G401 (cell line): ENCODE data around the gene FBXL3. TPM values are rescaled to one million over a fixed set of nuclear protein-coding genes. Genes with fewer than 3 reads are reported as not detected.

Experiments
- DNase-seq: peaks from one replicate; pipeline ENCODE4 v3.0.0-alpha.2; 2015; ENCODE audit warnings: low spot score
- in situ Hi-C: cut with HindIII; loops from 2 replicates; pipeline ENCODE4 v1.10.0; 2016; ENCODE audit warnings: low sequenced_read_pairs, mixed read lengths
- total RNA-seq: library from RNA; depleted of rRNA; stranded (reverse); fragments of >200 nt; shearing (Covaris generic); gene quantifications from 2 replicates; pipeline ENCODE4 v1.2.3, GENCODE V29; 2014; rRNA removed

The FBXL3 gene, protein sequence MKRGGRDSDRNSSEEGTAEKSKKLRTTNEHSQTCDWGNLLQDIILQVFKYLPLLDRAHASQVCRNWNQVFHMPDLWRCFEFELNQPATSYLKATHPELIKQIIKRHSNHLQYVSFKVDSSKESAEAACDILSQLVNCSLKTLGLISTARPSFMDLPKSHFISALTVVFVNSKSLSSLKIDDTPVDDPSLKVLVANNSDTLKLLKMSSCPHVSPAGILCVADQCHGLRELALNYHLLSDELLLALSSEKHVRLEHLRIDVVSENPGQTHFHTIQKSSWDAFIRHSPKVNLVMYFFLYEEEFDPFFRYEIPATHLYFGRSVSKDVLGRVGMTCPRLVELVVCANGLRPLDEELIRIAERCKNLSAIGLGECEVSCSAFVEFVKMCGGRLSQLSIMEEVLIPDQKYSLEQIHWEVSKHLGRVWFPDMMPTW
- total RNA-seq = 18.5 and 21.8 TPM in 2 replicates

DNA sequence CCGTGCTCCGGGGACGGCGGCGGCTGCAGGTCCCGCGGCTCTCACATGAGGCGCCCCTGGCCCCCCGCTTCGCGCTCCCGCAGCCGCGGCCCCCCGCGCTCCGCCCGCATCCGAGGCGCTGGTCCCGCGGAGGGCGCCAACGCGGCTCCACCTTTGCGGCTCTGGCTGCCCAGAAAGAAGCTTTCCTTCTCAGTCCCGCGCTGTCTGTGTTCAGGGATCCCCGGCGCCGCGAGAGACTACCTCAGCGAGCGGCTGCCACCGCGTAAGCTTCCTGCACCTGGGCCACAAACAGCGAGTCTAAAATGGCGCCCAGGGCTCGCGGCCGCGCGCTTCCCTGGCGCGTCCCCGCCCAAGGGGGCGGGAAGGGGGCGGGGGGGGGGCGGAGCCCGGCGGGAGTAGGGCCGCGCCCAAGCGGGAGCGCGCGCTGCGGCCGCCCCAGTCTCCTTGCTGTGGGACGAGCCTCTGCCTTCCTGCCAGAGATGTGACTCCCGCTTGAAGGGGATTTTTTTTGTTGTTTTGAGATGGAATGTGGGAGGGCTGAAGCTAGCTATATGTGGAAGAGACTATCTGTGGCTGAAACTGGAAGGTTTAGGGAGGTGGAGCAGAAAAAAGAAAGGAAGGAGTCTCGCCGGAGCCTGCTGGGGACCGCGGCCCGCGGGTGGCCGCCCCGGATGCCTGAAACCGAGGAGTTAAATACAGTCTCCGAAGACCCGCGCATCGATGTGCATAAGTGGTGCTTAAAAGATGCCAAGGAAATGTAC is at the start of gene FBXL3:
Gene FBXL3, minus strand, starts transcription at position 299 of the 761 bp plus-strand sequence. CDS start 5,299 bp downstream, outside the sequence.
- in situ Hi-C loops = no loop called here
- DNase-seq = peak; percentile 87

DNA sequence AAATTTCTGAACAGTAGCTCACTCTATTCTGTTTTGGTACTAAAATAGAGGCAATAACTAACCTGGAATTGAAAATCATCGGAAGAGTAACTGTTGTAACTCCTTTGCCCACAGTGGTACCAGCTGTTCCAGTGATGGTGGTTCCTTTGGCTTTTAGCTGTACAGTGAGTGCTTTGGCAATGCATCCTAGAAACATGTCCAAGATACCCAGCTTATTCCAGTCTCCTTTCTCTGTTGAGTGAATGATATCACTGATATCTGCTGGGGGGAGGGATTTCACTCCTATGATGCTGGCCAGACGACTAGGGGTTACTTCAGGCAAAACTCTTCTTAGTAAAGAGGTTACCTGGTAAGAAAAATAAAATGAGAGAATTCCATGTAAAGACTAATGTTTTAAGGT is 40.6 kb upstream of the FBXL3 start:
- no peak for DNase-seq
- in situ Hi-C loops = no loop called here

DNA sequence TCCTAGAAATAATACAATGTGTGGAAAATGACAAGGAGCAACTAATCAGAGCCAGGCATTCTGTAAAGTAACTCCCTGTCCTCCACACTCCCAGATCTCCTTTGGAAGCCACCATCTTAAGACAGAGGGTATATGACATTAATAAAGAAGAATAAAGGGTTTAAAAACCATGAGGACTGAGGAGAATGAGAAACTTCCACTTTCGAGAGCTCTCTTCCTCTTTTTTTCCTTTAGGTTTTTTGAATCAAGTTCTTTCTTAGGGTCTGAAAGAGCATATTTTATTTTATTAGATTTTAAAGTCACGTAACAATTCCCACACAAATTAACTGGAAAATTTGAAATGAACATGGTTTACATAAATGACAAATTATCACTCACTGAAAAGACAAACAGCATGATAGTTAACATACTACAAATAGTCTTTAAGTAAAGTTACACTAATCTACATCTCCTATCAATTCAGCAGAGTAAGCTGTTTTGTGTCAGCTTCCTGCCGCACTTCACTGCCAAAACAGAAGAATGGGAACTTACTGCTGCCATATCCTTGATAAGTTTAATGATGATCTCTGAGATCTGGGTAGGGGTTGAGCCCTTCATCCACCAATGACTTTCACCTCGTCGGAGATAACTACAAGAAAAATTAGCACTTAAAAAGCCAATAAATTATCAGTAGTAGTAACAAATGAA is 38.6 kb upstream of the FBXL3 start:
- in situ Hi-C loops = no loop called here
- DNase-seq = no peak

DNA sequence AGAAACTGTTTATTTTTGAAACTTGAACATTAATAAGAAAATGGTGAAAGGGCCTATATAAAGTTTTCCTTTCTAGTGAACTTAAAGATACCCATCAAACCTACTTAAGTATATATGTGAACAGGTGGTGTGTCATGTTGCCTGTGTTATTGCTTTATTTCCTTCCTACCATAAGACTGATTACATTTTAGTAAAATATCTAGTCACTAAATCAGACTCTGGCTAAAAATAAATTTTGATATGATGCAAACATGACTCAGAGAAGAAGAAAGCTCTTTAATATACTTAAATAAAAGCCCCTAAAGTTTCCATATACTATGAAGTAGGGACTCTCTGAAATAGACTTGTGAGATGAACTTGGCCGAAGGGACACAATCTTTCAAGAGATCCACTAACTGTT is 35.1 kb upstream of the FBXL3 start:
- in situ Hi-C loops = no loop called here
- no peak for DNase-seq

DNA sequence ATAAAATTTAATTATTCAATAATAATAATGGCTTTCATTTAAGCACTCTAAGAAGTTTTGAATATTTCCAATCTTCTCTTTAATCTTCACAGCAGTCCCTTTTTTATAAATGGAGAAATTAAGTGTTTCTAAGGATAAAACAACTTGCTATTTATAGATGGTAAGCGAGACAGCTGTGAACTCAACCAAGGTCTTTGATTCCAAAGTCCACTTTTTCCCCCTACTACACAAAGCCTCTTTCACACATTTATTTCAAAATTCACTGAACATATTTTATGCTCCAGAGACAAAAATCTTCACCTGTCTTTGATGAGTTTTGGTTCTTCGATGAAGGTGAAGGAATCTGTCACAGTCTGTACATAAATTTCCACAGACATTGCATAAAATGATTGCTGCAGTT is 34.4 kb upstream of the FBXL3 start:
- DNase-seq = no peak
- in situ Hi-C loops = no loop called here

DNA sequence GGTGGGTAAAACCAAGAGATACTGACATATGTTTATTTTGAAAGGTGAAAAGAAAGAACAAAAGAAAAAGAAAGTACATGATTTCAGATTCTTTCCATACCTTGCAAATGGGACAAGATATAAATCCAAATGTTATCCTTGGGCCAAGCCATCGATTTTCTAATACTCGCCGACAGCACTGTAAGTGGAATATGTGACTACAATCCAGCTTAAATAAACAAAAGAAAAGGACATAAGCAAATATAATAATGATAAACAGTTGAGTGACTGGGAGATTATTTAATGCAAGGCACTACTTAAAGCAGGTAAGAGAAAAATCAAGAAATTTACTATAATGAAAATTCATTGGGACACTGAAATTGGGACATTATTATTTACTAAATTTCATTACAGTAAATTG is 29.9 kb upstream of the FBXL3 start:
- no peak for DNase-seq
- in situ Hi-C loops = no loop called here

DNA sequence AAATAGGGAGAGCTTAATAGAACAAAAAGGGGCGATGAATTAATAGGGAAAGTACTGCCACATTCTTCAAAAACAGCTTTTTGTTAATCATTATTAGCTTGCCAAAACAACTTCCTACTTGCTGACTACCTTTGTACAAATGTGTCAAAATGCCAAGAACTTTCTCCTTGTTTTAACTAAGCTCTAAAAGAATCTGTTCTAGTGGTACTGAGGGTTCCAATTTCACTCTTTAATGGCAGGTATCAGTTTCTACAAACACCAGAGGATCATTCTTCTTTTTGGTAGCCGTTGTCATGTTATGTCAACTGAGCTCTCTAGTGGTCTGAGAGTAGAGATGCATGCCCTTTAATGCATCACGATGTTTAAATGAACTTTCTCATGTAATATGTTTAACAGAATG is 29.4 kb upstream of the FBXL3 start:
- no peak for DNase-seq
- in situ Hi-C loops = no loop called here

DNA sequence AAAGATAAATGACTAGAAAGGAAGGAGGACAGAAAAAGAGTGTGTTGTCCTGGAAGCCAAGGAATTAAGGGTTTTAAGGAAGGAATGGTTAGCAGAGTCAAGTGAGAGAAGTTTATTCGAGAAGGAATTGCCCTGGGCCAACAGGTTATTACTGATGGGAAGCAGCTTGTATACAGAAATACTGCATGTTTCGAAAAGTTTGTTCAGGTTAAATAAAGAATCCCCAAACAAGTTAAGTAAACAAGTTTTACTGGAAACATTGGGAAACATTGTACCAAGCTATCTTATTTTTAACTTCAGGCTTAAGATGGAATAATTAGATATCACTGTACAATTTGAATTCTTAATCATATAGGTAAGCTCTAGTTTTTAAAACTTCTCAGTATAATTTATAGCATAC is 28.2 kb upstream of the FBXL3 start:
- no peak for DNase-seq
- in situ Hi-C loops = no loop called here

DNA sequence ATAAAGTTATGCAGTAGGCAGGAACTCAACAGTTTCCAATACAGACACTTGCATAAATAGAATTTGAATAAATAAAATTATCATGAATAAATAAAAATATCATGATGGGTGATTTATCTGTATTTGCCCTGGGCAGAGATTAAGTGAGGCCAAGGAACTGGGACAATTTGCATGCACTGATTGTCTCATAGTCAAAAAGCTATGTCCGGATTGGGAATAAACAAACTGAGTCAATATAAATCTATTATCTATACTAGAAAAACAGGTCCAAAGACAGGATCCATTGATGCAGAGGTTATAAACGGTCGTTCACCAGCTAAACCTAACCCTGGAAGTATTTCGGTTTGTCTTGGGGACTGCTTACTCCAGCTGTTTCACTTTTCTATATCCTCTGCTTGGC is 26.2 kb upstream of the FBXL3 start:
- in situ Hi-C loops = no loop called here
- DNase-seq = no peak

DNA sequence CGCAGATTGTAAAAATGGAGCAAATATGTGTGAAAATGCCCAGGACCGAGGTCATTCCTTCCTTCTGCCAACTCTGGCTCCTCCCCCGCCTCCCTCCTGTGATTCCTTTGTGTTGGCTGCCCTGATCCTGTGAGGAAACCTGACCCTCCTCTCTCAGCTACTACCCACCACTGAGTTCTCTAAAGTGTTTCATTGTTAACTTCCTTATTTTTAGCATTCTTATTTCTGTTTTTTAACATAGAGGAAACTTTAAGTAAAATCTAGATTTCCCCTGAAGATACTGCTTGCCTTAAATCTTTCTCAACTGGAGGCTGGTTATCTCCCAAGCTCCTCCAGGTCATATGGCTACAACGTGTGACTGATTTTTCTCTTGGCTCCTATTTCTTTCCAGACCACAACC is 21.7 kb upstream of the FBXL3 start:
- in situ Hi-C loops = no loop called here
- DNase-seq = no peak

DNA sequence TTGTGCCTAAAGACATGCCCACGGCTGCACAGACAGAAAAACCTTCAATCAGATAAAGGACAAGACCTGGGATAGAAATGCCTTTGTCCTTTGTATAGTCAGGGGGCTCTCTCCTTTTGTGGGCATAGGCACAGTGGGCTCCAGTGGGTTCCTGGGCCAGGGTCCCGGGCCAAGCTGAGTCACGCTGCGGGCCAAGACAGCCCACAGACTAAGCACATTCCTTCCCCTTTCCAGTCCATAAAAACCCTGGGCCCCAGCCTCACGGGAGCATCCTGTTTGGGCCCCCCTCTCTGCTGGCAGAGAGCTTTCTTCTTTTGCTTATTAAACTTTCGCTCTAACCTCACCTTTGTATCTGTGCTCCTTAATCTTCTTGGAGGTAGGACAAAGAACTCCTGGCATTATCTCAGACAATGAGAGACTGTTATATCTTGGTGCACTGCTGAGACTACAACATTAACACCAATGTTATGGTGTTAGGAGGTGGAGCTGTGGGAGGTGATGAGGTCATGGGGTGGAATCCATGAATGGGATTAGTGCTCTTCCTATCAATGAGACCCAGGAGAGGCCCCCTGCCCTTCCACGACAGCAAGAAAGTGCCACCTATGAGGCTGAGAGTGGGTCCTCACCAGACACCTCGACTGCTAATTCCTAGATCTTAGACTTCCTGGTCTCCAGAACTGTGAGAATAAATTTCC is 20.8 kb upstream of the FBXL3 start:
- in situ Hi-C loops = no loop called here
- no peak for DNase-seq

DNA sequence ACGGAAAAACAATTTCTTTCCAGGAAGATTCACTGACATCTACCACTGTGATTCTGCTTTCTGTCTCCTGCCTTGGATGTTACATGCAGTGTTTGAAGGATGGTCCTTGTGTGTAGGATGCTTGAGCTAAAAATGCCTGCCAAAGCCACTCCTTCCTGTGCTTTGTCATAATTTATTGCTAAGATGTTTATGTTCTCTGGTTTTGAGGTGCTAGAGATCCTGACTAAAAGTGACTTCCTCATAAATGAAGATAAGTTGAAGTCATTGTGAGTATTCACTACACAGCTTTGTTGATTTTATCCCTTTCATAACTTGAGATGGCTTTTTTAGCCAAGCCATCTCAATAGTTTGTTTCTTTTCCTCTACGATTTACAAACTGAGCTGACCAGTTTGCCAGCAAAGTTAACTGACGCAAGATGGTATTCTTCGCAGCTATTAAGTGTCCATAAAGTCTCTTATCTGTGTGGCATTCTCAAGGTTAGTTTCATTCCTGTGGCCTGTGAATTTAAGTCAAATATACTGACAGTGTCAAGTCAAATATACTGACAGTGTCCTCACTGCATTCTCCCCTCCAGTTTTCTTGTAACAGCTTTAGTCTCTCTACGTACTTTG is 15.7 kb upstream of the FBXL3 start:
- no peak for DNase-seq
- in situ Hi-C loops = no loop called here

DNA sequence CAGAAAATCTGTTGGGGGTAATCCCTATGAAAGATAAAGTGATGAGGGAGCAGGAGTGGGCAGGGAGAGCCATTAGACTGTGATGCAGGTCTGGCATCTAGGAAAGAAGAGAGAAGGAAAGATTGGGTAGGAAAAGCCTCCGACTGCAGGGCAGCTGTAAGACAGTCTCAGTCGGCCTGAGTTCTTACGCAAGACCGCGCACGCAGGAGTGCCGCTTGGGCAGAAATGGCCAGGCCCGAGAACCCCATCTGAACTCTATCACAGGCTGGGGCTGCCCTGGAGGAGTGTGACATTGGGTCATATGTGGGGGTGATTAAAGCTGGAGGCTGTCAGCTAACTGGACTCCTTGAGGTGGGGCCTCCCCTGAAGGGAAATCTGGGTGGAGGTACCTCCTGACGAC is 13.9 kb upstream of the FBXL3 start:
- in situ Hi-C loops = no loop called here
- no peak for DNase-seq

DNA sequence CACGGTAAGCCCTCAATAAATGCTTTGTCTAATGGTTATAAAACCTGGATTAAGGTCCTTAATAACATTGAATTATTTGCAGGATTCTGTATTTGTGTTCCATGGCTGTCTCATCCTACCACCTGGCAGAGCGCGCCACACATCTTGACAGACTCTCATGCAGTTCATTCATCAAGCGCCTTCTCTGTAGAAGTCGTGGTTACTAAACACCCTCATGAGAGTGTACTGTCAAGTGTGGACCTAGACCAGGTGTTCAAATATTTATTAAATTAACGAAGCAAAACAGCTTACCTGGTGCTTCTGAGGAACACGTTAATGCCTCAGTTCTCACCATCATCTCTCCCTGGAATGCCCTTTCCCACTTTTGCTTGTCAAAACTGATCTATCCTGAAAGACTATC is 13.1 kb upstream of the FBXL3 start:
- DNase-seq = no peak

DNA sequence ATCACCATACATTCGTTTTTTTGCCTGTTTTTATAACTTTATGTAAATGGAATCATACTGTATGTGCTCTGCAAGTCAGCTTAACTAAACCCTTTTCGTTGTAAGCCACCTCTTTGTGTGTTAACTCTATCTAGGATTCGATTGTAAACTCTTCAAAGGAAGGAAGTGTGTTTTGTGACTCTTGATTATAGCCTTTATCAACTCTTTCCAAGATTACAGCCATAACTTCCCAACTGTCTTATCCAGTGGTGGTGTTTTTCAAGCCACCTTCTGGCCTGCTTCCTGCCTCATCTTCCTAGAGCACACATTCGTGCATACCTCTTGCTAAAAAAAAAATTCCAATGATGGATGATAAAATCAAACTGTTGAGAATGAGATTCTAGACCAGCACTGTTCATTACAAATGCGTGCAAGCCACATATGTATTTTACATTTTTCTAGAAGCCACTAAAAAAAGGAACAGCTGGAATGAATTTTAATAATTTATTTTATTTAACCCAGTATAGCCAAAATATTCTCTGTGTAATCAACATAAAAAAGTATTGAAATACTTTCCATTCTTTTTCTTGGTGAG is 12.0 kb upstream of the FBXL3 start:
- in situ Hi-C loops = no loop called here
- no peak for DNase-seq

More for the DNA sequence above, 13.1 kb upstream of the FBXL3 start:
- in situ Hi-C loops = no loop called here

DNA sequence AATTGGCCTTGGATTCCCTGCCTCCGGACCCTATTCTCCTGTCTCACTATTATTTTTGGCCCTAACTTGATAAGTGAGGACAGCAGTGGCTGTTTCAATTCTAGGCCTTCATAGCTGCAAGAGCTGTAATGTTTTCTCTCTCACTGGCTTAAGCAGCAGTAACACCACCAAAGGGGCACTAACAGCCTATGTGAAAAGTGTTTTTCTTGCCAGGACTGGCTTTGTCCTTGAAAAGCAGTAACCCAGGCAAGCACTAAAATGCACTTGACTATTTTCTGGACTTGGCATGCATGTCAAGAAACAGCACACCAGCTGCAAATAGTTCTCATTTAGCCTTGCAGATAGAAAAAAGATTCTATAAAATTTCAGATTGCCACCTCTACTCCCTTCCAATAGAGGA is 9.3 kb upstream of the FBXL3 start:
- in situ Hi-C loops = no loop called here
- no peak for DNase-seq

DNA sequence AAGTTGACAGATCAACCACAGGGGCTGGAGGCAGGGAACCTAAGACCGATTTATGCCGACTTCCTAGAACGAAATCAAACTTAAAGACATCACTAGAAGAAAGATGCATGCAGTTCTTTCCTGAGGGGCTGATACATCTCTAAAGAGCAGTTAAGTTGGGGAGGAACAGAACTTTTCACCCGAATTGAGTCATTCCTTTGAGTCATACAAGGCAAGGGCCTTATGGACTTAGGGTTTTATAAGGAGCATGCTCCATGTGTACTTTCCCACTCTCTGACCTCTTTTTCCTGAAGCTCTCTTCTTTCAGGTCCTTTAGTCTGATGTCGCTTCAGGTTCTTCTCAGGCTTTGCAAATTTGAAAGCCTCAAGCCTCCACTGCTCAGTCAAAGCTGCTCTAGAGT is 7.9 kb upstream of the FBXL3 start:
- in situ Hi-C loops = no loop called here
- DNase-seq = no peak

DNA sequence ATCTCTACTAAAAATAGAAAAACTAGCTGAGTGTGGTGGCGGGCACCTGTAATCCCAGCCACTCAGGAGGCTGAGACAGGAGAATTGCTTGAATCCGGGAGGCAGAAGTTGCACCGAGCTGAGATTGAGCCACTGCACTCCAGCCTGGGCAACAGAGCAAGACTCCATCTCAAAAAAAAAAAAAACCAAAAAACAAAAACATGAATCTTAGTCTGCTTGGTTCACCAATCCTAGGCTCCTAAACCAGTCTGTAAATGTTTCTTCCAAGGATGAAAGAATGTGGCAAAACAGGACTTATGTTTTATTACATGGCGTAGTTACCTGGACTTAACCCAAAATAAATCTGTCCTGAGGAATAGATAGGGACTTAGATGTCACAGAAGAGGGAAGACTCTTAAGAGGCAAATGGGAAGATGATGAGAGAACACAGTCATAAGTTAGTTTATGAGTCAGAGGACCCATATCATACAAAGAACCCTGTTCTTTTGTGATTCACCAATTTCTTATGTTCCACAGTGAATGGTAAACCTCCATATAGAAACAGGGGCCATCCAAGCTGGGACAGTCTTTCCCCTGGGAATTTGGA is 6.9 kb upstream of the FBXL3 start:
- in situ Hi-C loops = no loop called here
- DNase-seq = no peak
